OCI-LY3 (cell line): ENCODE results near the gene ZNF785.

ENCODE experiments used
- H2AFZ ChIP-seq: fragments of 200-600, 300-600 bp; shearing (Covaris generic); 2 replicates; pipeline ENCODE4 v1.6.0; 2014; ENCODE audit warnings: antibody characterized with exemption, low read depth, low read length
- H3K27ac ChIP-seq: fragments of 200-600, 300-600 bp; sonication (generic); 2 replicates; pipeline ENCODE4 v1.5.1; 2014; ENCODE audit warnings: mild to moderate bottlenecking, low read length, moderate library complexity, mixed read lengths
- H3K27me3 ChIP-seq: fragments of 200-600, 300-600 bp; sonication (generic); 2 replicates; pipeline ENCODE4 v1.6.1; 2014; ENCODE audit warnings: low read depth, low read length, mixed read lengths
- H3K36me3 ChIP-seq: fragments of 200-600, 300-600 bp; sonication (generic); replicated peaks from 2 replicates; pipeline ENCODE3; 2014; ENCODE audit warnings: low read depth, low read length, mixed read lengths
- H3K4me1 ChIP-seq: fragments of 300-600, 200-600 bp; sonication (generic); 2 replicates; pipeline ENCODE4 v1.6.1; 2014; ENCODE audit warnings: low read length, mixed read lengths
- H3K4me2 ChIP-seq: fragments of 200-600, 300-600 bp; sonication (generic); 2 replicates; pipeline ENCODE4 v1.6.1; 2014; ENCODE audit warnings: low read length, mixed read lengths
- H3K4me3 ChIP-seq: fragments of 300-600, 200-600 bp; sonication (generic); 2 replicates; pipeline ENCODE4 v1.5.1; 2014; ENCODE audit warnings: antibody characterized with exemption, mild to moderate bottlenecking, low read length, moderate library complexity
- H3K79me2 ChIP-seq: fragments of 300-600, 200-600 bp; shearing (Covaris generic); 2 replicates; pipeline ENCODE4 v1.6.1; 2014; ENCODE audit warnings: mild to moderate bottlenecking, low read length, mixed read lengths
- H3K9ac ChIP-seq: fragments of 300-600, 200-600 bp; shearing (Covaris generic); 2 replicates; pipeline ENCODE4 v1.6.0; 2014; ENCODE audit warnings: mild to moderate bottlenecking, low read length, moderate library complexity
- H3K9me3 ChIP-seq: fragments of 200-600, 300-600 bp; shearing (Covaris generic); 2 replicates; pipeline ENCODE4 v1.6.1; 2014; ENCODE audit warnings: low read length, mixed read lengths; ENCODE audit not compliant: insufficient read depth
- H4K20me1 ChIP-seq: fragments of 200-600, 300-600 bp; sonication (generic); 2 replicates; pipeline ENCODE4 v1.6.1; 2016; ENCODE audit warnings: low read length, mixed read lengths; ENCODE audit not compliant: insufficient read depth
- CTCF ChIP-seq: fragments of 200-600, 300-600 bp; sonication (generic); IDR thresholded peaks from 2 replicates; pipeline ENCODE4 v1.5.1; 2014; ENCODE audit warnings: antibody characterized with exemption, low read length, low read depth
- EZH2phosphoT487 ChIP-seq: fragments of 200-600 bp; shearing (Covaris generic); IDR thresholded peaks from 2 replicates; pipeline ENCODE4 v1.6.1; 2018; ENCODE audit warnings: antibody characterized with exemption, mixed run types, low read depth

ZNF785 gene

GRCh38 chr16:30604316-30604947 lies 18.9 kb upstream of the ZNF785 start:
- no peaks in the 10 kb centered on the region for H3K27me3 ChIP-seq
- no peak overlapping the region for H3K27ac ChIP-seq
- no peaks in the 10 kb centered on the region for H4K20me1 ChIP-seq
- H3K9ac ChIP-seq = no peak overlapping the region
- H3K4me2 ChIP-seq = no peak overlapping the region
- H3K79me2 ChIP-seq = peaks cover 7% of the 10 kb centered on the region
- no peak overlapping the region for H3K4me3 ChIP-seq
- H3K4me1 ChIP-seq = peaks cover 6% of the 10 kb centered on the region
- H2AFZ ChIP-seq = no peak overlapping the region
- TF ChIP-seq EZH2phosphoT487 (no peak), CTCF (no peak)
- no peaks in the 10 kb centered on the region for H3K9me3 ChIP-seq
- H3K36me3 ChIP-seq = peaks cover 33% of the 10 kb centered on the region

GRCh38 chr16:30603945-30604315 lies 18.4 kb upstream of the ZNF785 start:
- H3K36me3 ChIP-seq = peaks cover 33% of the 10 kb centered on the region
- no peak overlapping the region for H2AFZ ChIP-seq
- H3K4me1 ChIP-seq = peaks cover 2% of the 10 kb centered on the region
- no peaks in the 10 kb centered on the region for H3K27me3 ChIP-seq
- no peak overlapping the region for H3K4me3 ChIP-seq
- H4K20me1 ChIP-seq = no peaks in the 10 kb centered on the region
- no peak for TF ChIP-seq EZH2phosphoT487
- no peak for TF ChIP-seq CTCF
- no peak overlapping the region for H3K4me2 ChIP-seq
- no peak overlapping the region for H3K27ac ChIP-seq
- 0 out of 2 replicates have a peak, but pooled peaks cover 2% of the 10 kb centered on the region for H3K79me2 ChIP-seq
- no peak overlapping the region for H3K9ac ChIP-seq
- H3K9me3 ChIP-seq = no peaks in the 10 kb centered on the region

GRCh38 chr16:30602616-30603277 lies 17.2 kb upstream of the ZNF785 start:
- no peak overlapping the region for H3K27ac ChIP-seq

More at GRCh38 chr16:30602616-30603277, 17.2 kb upstream of the ZNF785 start:
- Histone ChIP-seq H3K79me2 (no peaks in the 10 kb centered on the region), H2AFZ (no peak overlapping the region), H4K20me1 (no peaks in the 10 kb centered on the region), H3K4me2 (no peak overlapping the region), H3K4me3 (no peak overlapping the region), H3K36me3 (peaks cover 30% of the 10 kb centered on the region), H3K9ac (no peak overlapping the region), H3K4me1 (no peaks in the 10 kb centered on the region), H3K9me3 (no peaks in the 10 kb centered on the region), H3K27me3 (no peaks in the 10 kb centered on the region)
- TF ChIP-seq CTCF (no peak), EZH2phosphoT487 (no peak)
